Gastrocnemius medialis (tissue), 4 donors: ENCODE data around the gene EFCAB11. TPM values are rescaled to one million over a fixed set of nuclear protein-coding genes. Genes with fewer than 3 reads are reported as not detected.

Experiments
- ATAC-seq, 2 donors: fragments of 150-250 bp; one replicate each; pipeline ENCODE4 v1.9.1; 2016
- DNase-seq, 2 donors: peaks; one replicate each; pipeline ENCODE4 v3.0.0-alpha.2; 2019
- H3K27ac ChIP-seq, 4 donors: fragments of 200-600 bp; sonication (generic); 1 replicate in 1 of 4; 2 replicates in 3 of 4; pipeline ENCODE4 v1.5.1; 2016 to 2018; ENCODE audit warnings: mild to moderate bottlenecking in 2 of 4, moderate library complexity in 1 of 4
- H3K27me3 ChIP-seq, 3 donors: fragments of 200-600 bp; sonication (generic) in 2 of 3; 1 replicate in 1 of 3; 2 replicates in 2 of 3; pipeline versions ENCODE4 v1.5.1 to v1.6.0; 2016 to 2019; ENCODE audit warnings: mild to moderate bottlenecking in 1 of 3, moderate library complexity in 1 of 3
- H3K36me3 ChIP-seq, 2 donors: fragments of 200-600 bp; sonication (generic) in 1 of 2; one replicate each; pipeline ENCODE4 v1.5.1; 2017 to 2018
- H3K4me1 ChIP-seq, 2 donors: fragments of 200-600 bp; sonication (generic) in 1 of 2; one replicate each; pipeline ENCODE4 v1.5.1; 2016 to 2017; ENCODE audit warnings: mild to moderate bottlenecking in 2 of 2
- H3K4me3 ChIP-seq, 4 donors: fragments of 200-600 bp; sonication (generic) in 3 of 4; 1 replicate in 1 of 4; 2 replicates in 3 of 4; pipeline ENCODE4 v1.5.1; 2016 to 2019; ENCODE audit warnings: mild to moderate bottlenecking in 2 of 4
- H3K9me3 ChIP-seq, 3 donors: fragments of 200-600 bp; sonication (generic) in 2 of 3; 1 replicate in 1 of 3; 2 replicates in 2 of 3; pipeline ENCODE4 v1.5.1; 2016 to 2019
- CTCF ChIP-seq, 5 experiments: fragments of 450-650 bp in 3 of 5; fragments of 200-600 bp in 2 of 5; sonication (generic) in 2 of 5; IDR thresholded peaks in 4 of 5; conservative IDR thresholded peaks in 1 of 5; 1 replicate in 4 of 5; 2 replicates in 1 of 5; pipeline ENCODE4 v1.5.1; 2016 to 2019; ENCODE audit warnings: antibody characterized with exemption in 5 of 5, mild to moderate bottlenecking in 3 of 5, moderate library complexity in 3 of 5
- POLR2A ChIP-seq, 2 donors: fragments of 450-650 bp; IDR thresholded peaks; one replicate each; pipeline ENCODE4 v1.6.1; 2017; ENCODE audit warnings: antibody characterized with exemption in 2 of 2, mild to moderate bottlenecking in 2 of 2, moderate library complexity in 2 of 2
- in situ Hi-C, 4 donors: fragments of 200-750 bp; cut with MboI; loops; one replicate each; pipeline versions ENCODE4 v1.15.0 to v1.8.0; 2017; ENCODE audit warnings: low sequenced_read_pairs in 4 of 4
- intact Hi-C: fragments of 100-400 bp; cut with DNase I; formaldehyde crosslinking; loops from one replicate; pipeline ENCODE4 v1.15.1; 2023; ENCODE audit warnings: low total_unique reads
- total RNA-seq, 4 donors: library from RNA; depleted of rRNA; stranded (reverse); fragments of >200 nt; gene quantifications; one replicate each; pipeline versions ENCODE4 v1.1.0 to v1.2.3, GENCODE V29; 2016

EFCAB11 gene
- total RNA-seq, 4 donors from 2014 or later = 0.69 to 1.6 (median 1.6) TPM

- Histone ChIP-seq H3K27me3 (no peaks in the 10 kb centered on the region), H3K4me3 (no peak overlapping the region), H3K4me1 (no peaks in the 10 kb centered on the region), H3K27ac (no peak overlapping the region), H3K9me3 (no peaks in the 10 kb centered on the region), H3K36me3 (peaks cover 0 to 40% of the 10 kb centered on the region in 2 donors)
- TF ChIP-seq CTCF (IDR thresholded peaks at IDR 0.05 in 4 of 5, conservative IDR thresholded peaks at IDR 0.05 in 1 of 5) (no peak), POLR2A (IDR thresholded peaks at IDR 0.05) (no peak)
- DNase-seq = no peak
- ATAC-seq = no peak
- intact Hi-C loops = no loop called here
- in situ Hi-C loops = loop anchor here in 3 of 4 donors (25.0 kb wide), 3 partner anchors 245 to 820 kb away; partner anchors contain the start of gene TTC7B (in 1 of the 3)
Measured at GRCh38 chr14:89992273-89992672, 37.7 kb upstream of the EFCAB11 start.

DNA sequence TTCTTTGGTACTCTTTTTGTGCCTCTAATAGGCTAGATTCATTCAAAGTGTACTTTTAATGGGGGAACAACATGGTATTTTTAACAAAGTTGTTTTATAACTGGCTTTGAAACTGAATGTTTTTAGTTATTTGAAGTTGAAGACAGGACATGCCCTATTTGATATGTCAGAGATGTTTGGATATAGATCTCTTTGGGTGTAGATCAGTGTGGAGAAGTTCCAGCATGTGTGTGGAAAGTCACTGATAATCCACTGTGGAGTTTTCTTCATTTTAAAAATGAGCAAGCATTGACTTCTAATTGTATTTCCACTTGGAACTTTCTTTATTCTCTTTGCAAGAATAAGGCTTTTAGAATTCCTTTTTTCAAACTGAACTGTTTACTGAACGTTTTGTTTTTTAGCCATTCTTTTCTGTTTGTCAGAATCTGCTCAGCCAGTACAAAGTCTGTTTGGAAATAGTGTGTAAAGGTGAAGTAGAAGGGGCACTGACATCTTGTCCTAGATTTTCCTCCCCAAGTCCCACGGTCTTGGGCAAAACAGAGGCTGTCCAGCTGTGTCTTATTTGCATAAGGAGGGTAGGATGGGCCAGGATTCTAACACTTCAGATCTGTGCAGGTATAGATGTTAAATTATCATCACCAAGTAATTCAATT lies 36.2 kb upstream of the EFCAB11 start:
- Histone ChIP-seq H3K4me3 (no peak overlapping the region), H3K27ac (no peak overlapping the region), H3K27me3 (no peaks in the 10 kb centered on the region), H3K36me3 (peaks cover 0 to 48% of the 10 kb centered on the region in 2 donors), H3K9me3 (no peaks in the 10 kb centered on the region), H3K4me1 (no peaks in the 10 kb centered on the region)
- in situ Hi-C loops (loop anchor here in 3 of 4 donors (25.0 kb wide), 3 partner anchors 247 to 822 kb away; partner anchors contain the start of gene TTC7B (in 1 of the 3)), intact Hi-C loops (no loop called here)
- ATAC-seq = no peak
- TF ChIP-seq CTCF (IDR thresholded peaks at IDR 0.05 in 4 of 5, conservative IDR thresholded peaks at IDR 0.05 in 1 of 5) (no peak), POLR2A (IDR thresholded peaks at IDR 0.05) (no peak)
- DNase-seq = no peak

DNA sequence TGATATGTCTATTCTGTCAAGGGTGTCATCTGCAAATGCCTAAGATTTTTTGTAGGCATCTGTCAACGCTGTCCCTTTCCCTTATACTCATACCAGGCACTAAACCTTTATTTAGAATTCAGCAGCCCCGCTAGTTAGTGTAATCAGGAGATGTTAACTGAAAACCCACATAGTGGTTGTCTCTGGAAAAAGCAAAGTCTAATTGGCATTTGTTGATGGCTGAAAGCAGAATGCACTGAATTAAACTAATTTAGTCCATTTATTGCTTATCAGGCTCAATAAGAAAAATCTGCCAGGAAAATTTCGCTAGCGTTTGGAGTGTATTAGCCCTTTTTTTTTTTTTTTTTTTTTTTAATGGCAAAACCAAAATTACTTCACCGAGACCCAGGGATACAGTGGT lies 35.7 kb upstream of the EFCAB11 start:
- Histone ChIP-seq H3K36me3 (peaks cover 0 to 43% of the 10 kb centered on the region in 2 donors), H3K27ac (no peak overlapping the region), H3K4me1 (no peaks in the 10 kb centered on the region), H3K27me3 (no peaks in the 10 kb centered on the region), H3K4me3 (no peak overlapping the region), H3K9me3 (no peaks in the 10 kb centered on the region)
- no peak for ATAC-seq
- TF ChIP-seq POLR2A (IDR thresholded peaks at IDR 0.05) (no peak), CTCF (IDR thresholded peaks at IDR 0.05 in 4 of 5, conservative IDR thresholded peaks at IDR 0.05 in 1 of 5) (no peak)
- DNase-seq = no peak
- intact Hi-C loops (no loop called here), in situ Hi-C loops (loop anchor here in 3 of 4 donors (25.0 kb wide), 3 partner anchors 247 to 822 kb away; partner anchors contain the start of gene TTC7B (in 1 of the 3))

- TF ChIP-seq CTCF (IDR thresholded peaks at IDR 0.05 in 4 of 5, conservative IDR thresholded peaks at IDR 0.05 in 1 of 5) = no peak
- no peak for TF ChIP-seq POLR2A (IDR thresholded peaks at IDR 0.05)
- ATAC-seq (no peak), DNase-seq (no peak)
- Histone ChIP-seq H3K4me3 (no peak overlapping the region), H3K27ac (no peak overlapping the region), H3K36me3 (peaks cover 0 to 30% of the 10 kb centered on the region in 2 donors), H3K4me1 (no peaks in the 10 kb centered on the region), H3K27me3 (no peaks in the 10 kb centered on the region), H3K9me3 (no peaks in the 10 kb centered on the region)
- intact Hi-C loops = no loop called here
- in situ Hi-C loops = loop anchor here in 3 of 4 donors (25.0 kb wide), 3 partner anchors 249 to 824 kb away; partner anchors contain the start of gene TTC7B (in 1 of the 3)
Measured at GRCh38 chr14:89988787-89989186, 34.3 kb upstream of the EFCAB11 start.
